Subcutaneous abdominal adipose tissue (tissue), 5 donors: ENCODE measurements around the gene SAMD4A.

Experiments used
- H3K27ac ChIP-seq: one replicate; pipeline ENCODE4 v1.7.0; 2013; ENCODE audit warnings: low read depth, mild to moderate bottlenecking, inconsistent platforms, low read length, moderate library complexity
- H3K27me3 ChIP-seq, 5 donors: one replicate each; pipeline ENCODE4 v1.7.0; 2013; ENCODE audit warnings: low read length in 5 of 5, inconsistent platforms in 1 of 5; ENCODE audit not compliant: control insufficient read depth in 5 of 5, insufficient read depth in 4 of 5
- H3K36me3 ChIP-seq, 5 donors: one replicate each; pipeline ENCODE4 v1.7.0; 2013; ENCODE audit warnings: low read length in 5 of 5; ENCODE audit not compliant: control insufficient read depth in 5 of 5, insufficient read depth in 5 of 5
- H3K4me1 ChIP-seq, 5 donors: one replicate each; pipeline ENCODE4 v1.7.0; 2013; ENCODE audit warnings: low read length in 5 of 5, mild to moderate bottlenecking in 3 of 5, moderate library complexity in 1 of 5; ENCODE audit not compliant: control insufficient read depth in 5 of 5, insufficient read depth in 5 of 5
- H3K4me3 ChIP-seq, 5 donors: one replicate each; pipeline ENCODE4 v1.7.0; 2013; ENCODE audit warnings: low read length in 5 of 5, low read depth in 1 of 5
- H3K9ac ChIP-seq, 5 donors: one replicate each; pipeline ENCODE4 v1.7.0; 2013; ENCODE audit warnings: low read length in 5 of 5, mild to moderate bottlenecking in 4 of 5, moderate library complexity in 3 of 5
- H3K9me3 ChIP-seq, 5 donors: one replicate each; pipeline ENCODE4 v1.7.0; 2013; ENCODE audit warnings: low read length in 5 of 5; ENCODE audit not compliant: control insufficient read depth in 5 of 5
- donor health status: healthy.
- donor health status: healthy.
- donor health status: healthy.
- donor health status: healthy.
- donor health status: healthy.

Gene SAMD4A

GRCh38 chr14:54693761-54694160 lies 126.8 kb downstream of the SAMD4A start:
- Histone ChIP-seq H3K4me3 (no peak overlapping the region), H3K9me3 (no peaks in the 10 kb centered on the region), H3K4me1 (peaks cover 7 to 44% (median 28%) of the 10 kb centered on the region in 5 donors), H3K9ac (no peak overlapping the region), H3K27me3 (no peaks in the 10 kb centered on the region), H3K36me3 (no peaks in the 10 kb centered on the region), H3K27ac (no peak overlapping the region)

- H3K27ac ChIP-seq = no peak overlapping the region
- no peak overlapping the region for H3K9ac ChIP-seq
- no peaks in the 10 kb centered on the region for H3K36me3 ChIP-seq
- no peaks in the 10 kb centered on the region for H3K27me3 ChIP-seq
- peaks cover 7 to 49% (median 33%) of the 10 kb centered on the region in 5 donors for H3K4me1 ChIP-seq
- no peak overlapping the region for H3K4me3 ChIP-seq
- no peaks in the 10 kb centered on the region for H3K9me3 ChIP-seq
Observed at GRCh38 chr14:54695196-54695595, 128.3 kb downstream of the SAMD4A start.

- H3K9me3 ChIP-seq = no peaks in the 10 kb centered on the region
- H3K27ac ChIP-seq = peak overlapping the region; percentile 39
- H3K36me3 ChIP-seq = peaks cover 0 to under 1% (median 0%) of the 10 kb centered on the region in 5 donors
- peaks cover 3 to 34% (median 23%) of the 10 kb centered on the region in 5 donors for H3K4me1 ChIP-seq
- no peaks in the 10 kb centered on the region for H3K27me3 ChIP-seq
- H3K9ac ChIP-seq = no peak overlapping the region
- H3K4me3 ChIP-seq = no peak overlapping the region
Observed at GRCh38 chr14:54697001-54697400, 130.1 kb downstream of the SAMD4A start.

GRCh38 chr14:54697803-54698202 lies 130.9 kb downstream of the SAMD4A start:
- no peak overlapping the region for H3K4me3 ChIP-seq
- peak overlapping the region; percentile 39 for H3K27ac ChIP-seq
- H3K27me3 ChIP-seq = no peaks in the 10 kb centered on the region
- peaks cover 1 to 26% (median 17%) of the 10 kb centered on the region in 5 donors for H3K4me1 ChIP-seq
- no peak overlapping the region for H3K9ac ChIP-seq
- no peaks in the 10 kb centered on the region for H3K9me3 ChIP-seq
- H3K36me3 ChIP-seq = peaks cover 0 to 6% (median 4%) of the 10 kb centered on the region in 5 donors

- H3K4me1 ChIP-seq = peaks cover 1 to 24% (median 18%) of the 10 kb centered on the region in 5 donors
- H3K27ac ChIP-seq = peak overlapping the region; percentile 6
- peak overlapping the region in 1 of 5 donors; percentile 21 for H3K9ac ChIP-seq
- H3K36me3 ChIP-seq = peaks cover 0 to 7% (median 5%) of the 10 kb centered on the region in 5 donors
- H3K9me3 ChIP-seq = no peaks in the 10 kb centered on the region
- no peak overlapping the region for H3K4me3 ChIP-seq
- H3K27me3 ChIP-seq = no peaks in the 10 kb centered on the region
Observed at GRCh38 chr14:54698501-54698900, 131.6 kb downstream of the SAMD4A start.

- peaks cover 1 to 24% (median 22%) of the 10 kb centered on the region in 5 donors for H3K4me1 ChIP-seq
Observed at GRCh38 chr14:54698966-54699530, 132.1 kb downstream of the SAMD4A start.

GRCh38 chr14:54699735-54700134 lies 132.8 kb downstream of the SAMD4A start:
- Histone ChIP-seq H3K9me3 (no peaks in the 10 kb centered on the region), H3K4me1 (peaks cover 1 to 24% (median 22%) of the 10 kb centered on the region in 5 donors), H3K36me3 (peaks cover 0 to 7% (median 5%) of the 10 kb centered on the region in 5 donors), H3K27ac (no peak overlapping the region), H3K9ac (no peak overlapping the region), H3K27me3 (no peaks in the 10 kb centered on the region), H3K4me3 (no peak overlapping the region)

More at GRCh38 chr14:54698966-54699530, 132.1 kb downstream of the SAMD4A start:
- Histone ChIP-seq H3K36me3 (peaks cover 0 to 7% (median 5%) of the 10 kb centered on the region in 5 donors), H3K9me3 (no peaks in the 10 kb centered on the region), H3K4me3 (no peak overlapping the region), H3K27me3 (no peaks in the 10 kb centered on the region), H3K9ac (no peak overlapping the region), H3K27ac (peak overlapping the region; percentile 6)

- no peak overlapping the region for H3K4me3 ChIP-seq
- peaks cover 3 to 8% (median 7%) of the 10 kb centered on the region in 5 donors for H3K36me3 ChIP-seq
- H3K9ac ChIP-seq = no peak overlapping the region
- no peaks in the 10 kb centered on the region for H3K27me3 ChIP-seq
- H3K9me3 ChIP-seq = no peaks in the 10 kb centered on the region
- peaks cover 1 to 24% (median 22%) of the 10 kb centered on the region in 5 donors for H3K4me1 ChIP-seq
- no peak overlapping the region for H3K27ac ChIP-seq
Observed at GRCh38 chr14:54700717-54701116, 133.8 kb downstream of the SAMD4A start.

- H3K9me3 ChIP-seq = no peaks in the 10 kb centered on the region
- H3K36me3 ChIP-seq = peaks cover 4 to 8% (median 7%) of the 10 kb centered on the region in 5 donors
- no peak overlapping the region for H3K27ac ChIP-seq
- H3K27me3 ChIP-seq = no peaks in the 10 kb centered on the region
- no peak overlapping the region for H3K4me3 ChIP-seq
- H3K4me1 ChIP-seq = peaks cover 1 to 22% (median 19%) of the 10 kb centered on the region in 5 donors
- no peak overlapping the region for H3K9ac ChIP-seq
Observed at GRCh38 chr14:54702014-54702491, 135.1 kb downstream of the SAMD4A start.

GRCh38 chr14:54702492-54702891 lies 135.6 kb downstream of the SAMD4A start:
- peaks cover 4 to 8% (median 7%) of the 10 kb centered on the region in 5 donors for H3K36me3 ChIP-seq
- no peak overlapping the region for H3K9ac ChIP-seq
- H3K4me3 ChIP-seq = no peak overlapping the region
- H3K27ac ChIP-seq = no peak overlapping the region
- H3K9me3 ChIP-seq = no peaks in the 10 kb centered on the region
- H3K27me3 ChIP-seq = no peaks in the 10 kb centered on the region
- H3K4me1 ChIP-seq = peaks cover under 1 to 26% (median 19%) of the 10 kb centered on the region in 5 donors
